ENCODE results near the gene TMEM167B.

- TF ChIP-seq POLR2A (IDR thresholded peaks at IDR 0.05) (no peak), CTCF (IDR thresholded peaks at IDR 0.05) (no peak), POLR2AphosphoS5 (IDR thresholded peaks at IDR 0.05) (no peak), EP300 (IDR thresholded peaks at IDR 0.05; ENCODE audit: low read depth) (no peak)
Measured at GRCh38 chr1:109118089-109118488, 27.5 kb downstream of the TMEM167B start.
